Measurements from ENCODE around the gene PRPF38B. TPM values are rescaled to one million over a fixed set of nuclear protein-coding genes. Genes with fewer than 3 reads are reported as not detected.

Gene PRPF38B
- total and polyA plus RNA-seq, 12 donors = 11.2 to 42.7 (median 13.9) TPM

DNA sequence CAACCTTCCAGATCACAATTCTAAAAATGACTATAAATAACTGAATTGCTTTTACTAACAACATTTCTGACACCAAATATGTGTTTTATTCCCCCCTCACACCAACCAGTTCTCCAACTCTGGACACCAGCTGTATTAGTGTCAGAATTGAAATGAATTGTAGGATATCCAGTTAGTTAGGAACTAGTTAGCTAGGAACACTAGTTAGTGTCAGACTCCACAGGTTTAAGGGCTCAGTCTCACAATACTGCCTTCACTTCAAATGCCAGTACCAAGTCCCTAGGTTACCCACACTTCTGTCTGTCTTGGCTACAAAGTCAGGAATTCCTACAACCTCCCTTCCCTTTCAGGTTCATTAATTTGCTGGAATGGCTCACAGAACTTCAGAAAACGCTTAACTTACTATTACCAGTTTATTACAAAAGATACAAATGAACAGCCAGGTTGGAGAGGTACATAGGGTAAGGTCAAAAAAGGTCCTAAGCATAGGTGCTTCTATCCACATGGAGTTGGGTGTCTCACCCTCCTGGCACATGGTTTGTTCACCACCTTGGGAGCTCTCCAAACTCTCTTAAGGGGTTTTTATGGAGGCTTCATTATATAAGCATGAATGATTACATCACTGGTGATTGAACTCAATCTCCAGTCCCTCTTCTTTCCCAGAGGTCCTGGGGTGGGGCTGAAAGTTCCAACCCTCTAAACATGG lies 58.5 kb downstream of the PRPF38B start:
- WGBS, 2 donors = 91 to 100% methylated on average over 1 of the region's 1 CpG
- H3K27me3 ChIP-seq = no peaks in the 10 kb centered on the region
- H3K4me1 ChIP-seq = peaks cover 0 to 30% (median 15%) of the 10 kb centered on the region in 9 donors

More for the DNA sequence above, 58.5 kb downstream of the PRPF38B start:
- H3K36me3 ChIP-seq = peaks cover 0 to 66% (median 8%) of the 10 kb centered on the region in 9 donors
- H3K27ac ChIP-seq = no peak overlapping the region
- H3K9me3 ChIP-seq = no peaks in the 10 kb centered on the region
- intact Hi-C loops (cut with DNase I) = no loop called here
- H3K4me3 ChIP-seq = no peak overlapping the region
- DNase-seq (no peak), ATAC-seq (no peak)
- TF ChIP-seq, protein P1, sequence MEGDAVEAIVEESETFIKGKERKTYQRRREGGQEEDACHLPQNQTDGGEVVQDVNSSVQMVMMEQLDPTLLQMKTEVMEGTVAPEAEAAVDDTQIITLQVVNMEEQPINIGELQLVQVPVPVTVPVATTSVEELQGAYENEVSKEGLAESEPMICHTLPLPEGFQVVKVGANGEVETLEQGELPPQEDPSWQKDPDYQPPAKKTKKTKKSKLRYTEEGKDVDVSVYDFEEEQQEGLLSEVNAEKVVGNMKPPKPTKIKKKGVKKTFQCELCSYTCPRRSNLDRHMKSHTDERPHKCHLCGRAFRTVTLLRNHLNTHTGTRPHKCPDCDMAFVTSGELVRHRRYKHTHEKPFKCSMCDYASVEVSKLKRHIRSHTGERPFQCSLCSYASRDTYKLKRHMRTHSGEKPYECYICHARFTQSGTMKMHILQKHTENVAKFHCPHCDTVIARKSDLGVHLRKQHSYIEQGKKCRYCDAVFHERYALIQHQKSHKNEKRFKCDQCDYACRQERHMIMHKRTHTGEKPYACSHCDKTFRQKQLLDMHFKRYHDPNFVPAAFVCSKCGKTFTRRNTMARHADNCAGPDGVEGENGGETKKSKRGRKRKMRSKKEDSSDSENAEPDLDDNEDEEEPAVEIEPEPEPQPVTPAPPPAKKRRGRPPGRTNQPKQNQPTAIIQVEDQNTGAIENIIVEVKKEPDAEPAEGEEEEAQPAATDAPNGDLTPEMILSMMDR (IDR thresholded peaks at IDR 0.05) = no peak

Other genes starting within 250 kb of the PRPF38B start
- not detected for gene NBPF6, start 242.0 kb upstream of the PRPF38B start, total RNA-seq
- gene NBPF6, start 242.0 kb upstream of the PRPF38B start, polyA plus RNA-seq = not detected
- gene EEIG2, start 132.2 kb upstream of the PRPF38B start, total RNA-seq = 1 to 10 TPM; 3.5 to 10.0 (median 6.1) TPM
- gene EEIG2, start 132.2 kb upstream of the PRPF38B start, polyA plus RNA-seq = 1 to 10 TPM; 1.5 to 1.6 TPM
- gene HENMT1, start 31.2 kb upstream of the PRPF38B start, total RNA-seq = 1 to 10 TPM in 5 of 10 donors, under 1 TPM in 5; 0.36 to 3.0 (median 1.3) TPM
- 1 to 10 TPM in 1 of 2 donors, under 1 TPM in 1; 0.66 to 1.2 TPM for gene HENMT1, start 31.2 kb upstream of the PRPF38B start, polyA plus RNA-seq
- under 1 TPM in 1 of 10 donors, not detected in 9; 0.13 TPM for gene FNDC7, start 20.6 kb downstream of the PRPF38B start, total RNA-seq
- gene FNDC7, start 20.6 kb downstream of the PRPF38B start, polyA plus RNA-seq = not detected
- 10 to 100 TPM; 18.1 to 34.4 (median 22.9) TPM for gene STXBP3, start 54.4 kb downstream of the PRPF38B start, total RNA-seq
- 10 to 100 TPM; 19.7 to 34.5 TPM for gene STXBP3, start 54.4 kb downstream of the PRPF38B start, polyA plus RNA-seq
- gene AKNAD1, start 164.8 kb downstream of the PRPF38B start, total RNA-seq = not detected
- under 1 TPM; 0.06 to 0.15 TPM for gene AKNAD1, start 164.8 kb downstream of the PRPF38B start, polyA plus RNA-seq
- 1 to 10 TPM in 8 of 10 donors, under 1 TPM in 2; 0.66 to 6.4 (median 1.8) TPM for gene GPSM2, start 184.7 kb downstream of the PRPF38B start, total RNA-seq
- gene GPSM2, start 184.7 kb downstream of the PRPF38B start, polyA plus RNA-seq = 1 to 10 TPM; 1.3 to 3.2 TPM